HUES48 (cell line): Measurements from ENCODE around the gene AXDND1.

Experiments used
- H3K27ac ChIP-seq: one replicate; pipeline ENCODE4 v1.7.0; 2013; ENCODE audit warnings: low read depth, low read length, inconsistent platforms
- H3K27me3 ChIP-seq: 2 replicates; pipeline ENCODE4 v1.6.1; 2013; ENCODE audit warnings: mild to moderate bottlenecking, low read length; ENCODE audit not compliant: control insufficient read depth, insufficient read depth
- H3K36me3 ChIP-seq: 2 replicates; pipeline ENCODE4 v1.6.1; 2013; ENCODE audit warnings: low read length; ENCODE audit not compliant: control insufficient read depth, insufficient read depth
- H3K4me1 ChIP-seq: 2 replicates; pipeline ENCODE4 v1.6.1; 2013; ENCODE audit warnings: mild to moderate bottlenecking, low read length; ENCODE audit not compliant: control insufficient read depth, insufficient read depth
- H3K4me3 ChIP-seq: 2 replicates; pipeline ENCODE4 v1.5.1; 2013; ENCODE audit warnings: mild to moderate bottlenecking, low read depth, low read length
- H3K9ac ChIP-seq: 2 replicates; pipeline ENCODE4 v1.6.1; 2013; ENCODE audit warnings: mild to moderate bottlenecking, low read depth, low read length, moderate library complexity
- H3K9me3 ChIP-seq: 2 replicates; pipeline ENCODE4 v1.6.1; 2013; ENCODE audit warnings: low read length; ENCODE audit not compliant: control insufficient read depth, insufficient read depth

Gene AXDND1

DNA sequence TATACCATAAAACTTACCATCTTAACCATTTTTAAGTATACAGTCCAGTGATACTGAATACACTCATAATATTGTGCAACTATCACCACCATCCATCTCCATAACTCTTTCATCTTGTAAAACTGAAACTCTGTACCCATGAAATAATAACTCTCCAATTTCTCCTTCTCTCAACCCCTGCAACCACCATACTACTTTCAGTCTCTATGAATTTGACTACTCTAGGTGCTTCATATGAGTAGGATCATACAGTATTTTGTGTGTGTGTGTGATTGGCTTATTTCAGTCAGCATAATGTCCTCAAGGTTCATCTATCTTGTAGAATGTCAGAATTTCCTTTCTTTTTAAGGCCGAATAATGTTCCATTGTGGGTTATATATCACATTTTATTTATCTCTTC, 192.3 kb downstream of the AXDND1 start:
- Histone ChIP-seq H3K9ac (no peak overlapping the region), H3K4me3 (no peak overlapping the region), H3K36me3 (no peaks in the 10 kb centered on the region), H3K9me3 (no peaks in the 10 kb centered on the region), H3K27ac (no peak overlapping the region), H3K4me1 (no peaks in the 10 kb centered on the region), H3K27me3 (no peaks in the 10 kb centered on the region)

DNA sequence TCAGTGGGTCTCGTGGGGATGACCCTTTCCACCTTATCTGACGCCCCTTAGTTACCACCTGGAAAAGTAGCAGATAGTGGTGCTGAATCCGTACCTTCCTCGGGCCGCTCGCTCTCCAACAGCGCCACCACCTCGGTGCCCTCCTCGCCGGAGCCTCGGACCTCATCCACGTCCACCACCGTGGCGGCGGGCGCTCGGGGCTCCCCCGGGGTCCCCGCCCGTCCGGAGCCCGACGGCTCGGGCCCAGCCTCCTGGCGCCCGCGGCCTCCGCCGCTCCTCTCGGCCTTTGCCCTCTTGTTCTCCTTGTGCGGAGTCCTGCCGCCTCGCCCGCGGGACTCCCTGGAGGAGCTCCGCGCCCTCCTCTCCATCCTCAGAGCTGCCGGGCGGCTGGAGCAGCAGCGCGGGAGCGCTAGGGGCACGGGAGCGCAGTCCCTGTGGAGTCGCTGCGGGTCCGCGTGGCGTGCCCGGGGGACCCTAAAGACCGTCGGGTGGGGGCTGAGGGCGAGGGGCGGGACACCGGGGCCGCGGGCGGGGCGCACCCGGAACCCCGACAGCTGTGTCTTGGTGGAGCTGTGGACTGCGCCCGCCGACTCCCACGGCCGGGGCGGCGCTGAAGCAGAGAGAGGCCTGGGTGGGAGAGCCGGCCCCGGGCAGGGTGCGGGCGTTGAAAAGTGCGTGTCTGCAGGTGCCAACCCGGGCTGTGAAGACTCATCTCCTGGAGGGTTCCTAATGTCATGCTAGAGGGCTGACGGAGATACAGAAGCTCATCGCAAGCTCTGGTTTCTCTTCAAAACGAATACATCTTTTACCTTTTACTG, 209.9 kb downstream of the AXDND1 start, which contains the start of gene NPHS2:
TSS of gene NPHS2 (minus strand) at position 452 of the 818 bp plus-strand sequence. CDS start at position 368, 84 bp downstream.
- H3K27me3 ChIP-seq, result peaks cover 53% of the 10 kb centered on the region
- no peaks in the 10 kb centered on the region for H3K9me3 ChIP-seq
- no peak within 1 kb of the TSS for H3K9ac ChIP-seq
- H3K4me3 ChIP-seq, result peak within 1 kb of the TSS; percentile 40
- H3K4me1 ChIP-seq, result peaks cover 9% of the 10 kb centered on the region
- no peaks in the 10 kb centered on the region for H3K36me3 ChIP-seq
- H3K27ac ChIP-seq, result no peak within 1 kb of the TSS

DNA sequence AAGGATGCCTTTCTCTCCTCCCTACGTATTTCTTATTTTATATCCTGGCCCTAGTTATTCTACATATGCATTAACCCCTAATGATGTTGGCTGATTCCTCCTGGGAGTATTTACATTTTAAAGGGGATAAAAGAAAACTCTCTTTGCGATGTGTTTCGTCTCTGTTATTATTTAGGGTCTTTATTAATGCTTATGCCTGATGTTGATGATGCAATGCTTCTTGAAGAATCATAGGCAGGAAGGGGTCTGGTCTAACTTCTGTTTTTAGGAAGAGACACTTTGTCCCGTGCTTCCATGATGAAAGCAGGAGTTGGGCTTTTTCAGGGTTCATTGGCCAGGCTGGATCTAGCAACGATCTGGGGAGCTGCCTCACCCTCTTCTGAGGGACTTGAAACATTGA, 210.7 kb downstream of the AXDND1 start:
- Histone ChIP-seq H3K4me1 (peaks cover 9% of the 10 kb centered on the region), H3K9ac (no peak overlapping the region), H3K27me3 (peaks cover 53% of the 10 kb centered on the region), H3K9me3 (no peaks in the 10 kb centered on the region), H3K36me3 (no peaks in the 10 kb centered on the region), H3K4me3 (peak overlapping the region; percentile 40), H3K27ac (no peak overlapping the region)

DNA sequence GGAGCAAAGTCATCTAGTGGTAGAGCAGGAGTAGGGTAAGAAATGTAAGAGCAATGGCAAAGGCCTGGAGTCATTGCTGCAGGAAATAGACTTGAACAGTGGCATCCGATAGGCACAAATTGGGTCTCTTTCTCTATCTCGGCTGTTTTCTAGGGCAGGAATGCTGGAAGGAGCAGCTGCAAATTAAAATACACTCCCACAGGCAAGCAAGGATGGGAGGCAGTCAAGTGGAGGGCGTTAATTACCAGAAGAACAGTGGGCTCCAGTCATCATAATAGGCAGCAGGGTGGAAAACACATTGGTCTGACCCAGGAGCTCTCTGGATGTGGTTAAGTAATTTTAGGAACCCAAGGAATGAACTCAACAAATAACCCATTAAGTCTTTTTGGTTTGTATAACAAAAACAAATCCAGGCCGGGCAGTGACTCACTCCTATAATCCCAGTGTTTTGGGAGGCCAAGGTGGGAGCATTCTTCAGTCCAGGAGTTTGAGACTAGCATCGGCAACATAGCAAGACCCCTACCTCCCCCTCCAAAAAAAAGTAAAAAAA, 218.1 kb downstream of the AXDND1 start:
- H3K36me3 ChIP-seq, result no peaks in the 10 kb centered on the region
- no peak overlapping the region for H3K9ac ChIP-seq
- no peak overlapping the region for H3K4me3 ChIP-seq
- H3K27ac ChIP-seq, result peak overlapping the region; percentile 17
- peaks cover 20% of the 10 kb centered on the region for H3K4me1 ChIP-seq
- no peaks in the 10 kb centered on the region for H3K9me3 ChIP-seq
- H3K27me3 ChIP-seq, result peaks cover 22% of the 10 kb centered on the region

DNA sequence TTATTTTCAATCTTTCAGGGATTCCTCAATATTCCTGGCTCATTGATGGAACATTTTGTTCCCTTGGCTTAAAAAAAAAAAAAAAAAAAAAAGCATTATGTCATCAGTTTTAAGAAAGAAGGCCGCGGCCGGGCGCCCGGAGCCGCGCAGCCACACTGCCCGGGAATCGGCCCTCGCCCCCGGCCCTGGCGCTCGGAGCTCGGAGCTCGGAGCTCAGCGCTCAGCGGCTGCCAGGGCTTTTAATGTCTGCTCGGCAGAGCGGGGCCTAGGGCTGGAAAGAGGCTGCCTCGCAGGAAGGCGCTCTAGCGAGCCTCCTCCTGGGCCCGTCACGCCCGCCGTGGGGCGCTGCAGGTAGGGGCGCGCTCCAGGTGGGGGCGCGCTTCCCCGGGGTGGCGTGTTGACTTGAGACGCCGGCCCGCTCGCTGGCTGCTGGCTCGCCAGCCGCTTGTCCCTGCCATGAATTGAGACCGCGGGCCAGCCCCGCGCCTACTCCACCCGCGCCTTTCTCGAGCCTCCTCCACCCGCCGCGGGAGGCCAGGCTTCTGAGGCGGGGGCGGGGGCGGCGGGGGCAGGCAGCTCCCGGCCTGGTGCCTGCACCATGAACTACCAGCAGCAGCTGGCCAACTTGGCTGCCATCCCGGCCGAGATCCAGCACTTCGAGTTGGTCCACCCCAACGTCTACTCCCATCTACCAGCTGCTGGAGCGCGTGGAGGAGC, 220.5 kb downstream of the AXDND1 start:
- peaks cover 24% of the 10 kb centered on the region for H3K27me3 ChIP-seq
- H3K4me1 ChIP-seq, result peaks cover 20% of the 10 kb centered on the region
- peak overlapping the region; percentile 55 for H3K4me3 ChIP-seq
- H3K9me3 ChIP-seq, result no peaks in the 10 kb centered on the region
- peak overlapping the region; percentile 67; the same call in 1 of the 2 replicates for H3K9ac ChIP-seq
- H3K36me3 ChIP-seq, result no peaks in the 10 kb centered on the region
- peak overlapping the region; percentile 66 for H3K27ac ChIP-seq

DNA sequence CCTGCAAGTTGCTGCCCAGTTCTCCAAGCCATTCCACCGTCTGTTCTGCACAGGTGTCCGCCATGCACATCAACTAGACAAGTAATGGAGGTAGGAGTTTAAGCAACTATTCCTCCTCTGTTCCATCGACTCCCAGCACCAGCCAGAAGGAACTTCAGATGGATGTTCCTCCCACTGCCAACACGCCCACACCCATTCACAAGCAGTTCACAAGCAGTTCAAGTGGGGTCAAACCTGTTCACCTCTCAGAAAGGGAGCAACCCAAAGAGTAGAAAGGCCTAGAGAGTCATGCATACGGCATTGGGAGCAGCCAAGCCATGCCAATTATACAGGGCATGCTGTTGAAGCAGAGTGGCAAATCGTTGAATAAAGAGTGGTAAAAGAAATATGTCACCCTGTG, 221.6 kb downstream of the AXDND1 start:
- Histone ChIP-seq H3K36me3 (no peaks in the 10 kb centered on the region), H3K4me1 (peaks cover 20% of the 10 kb centered on the region), H3K9ac (no peak overlapping the region), H3K27me3 (peaks cover 24% of the 10 kb centered on the region), H3K4me3 (no peak overlapping the region), H3K27ac (no peak overlapping the region), H3K9me3 (no peaks in the 10 kb centered on the region)

DNA sequence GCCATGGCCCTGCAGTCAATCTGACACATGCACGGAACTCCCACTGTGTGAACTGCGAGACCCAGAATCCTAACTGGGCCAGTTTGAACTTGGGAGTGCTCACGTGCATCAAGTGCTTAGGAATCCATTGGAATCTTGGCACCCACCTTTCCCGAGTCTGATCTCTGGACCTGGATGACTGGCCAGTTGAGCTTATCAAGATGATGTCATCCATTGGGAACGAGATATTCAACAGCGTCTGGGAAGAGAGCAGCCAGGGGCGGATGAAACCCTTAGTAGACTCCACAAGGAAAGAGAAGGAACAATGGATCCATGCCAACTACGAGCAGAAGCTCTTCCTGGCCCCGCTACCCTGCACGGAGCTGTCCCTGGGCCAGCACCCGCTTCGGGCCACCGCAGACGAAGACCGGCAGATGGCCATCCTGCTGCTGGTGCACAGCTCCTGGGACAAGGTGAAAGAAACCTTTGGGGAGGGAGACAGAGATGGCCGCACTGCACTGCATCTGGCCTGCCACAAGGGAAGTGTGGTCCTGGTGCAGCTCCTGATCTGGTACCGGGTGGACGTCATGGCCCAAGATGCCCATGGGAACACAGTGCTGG, 222.8 kb downstream of the AXDND1 start:
- H3K27ac ChIP-seq, result no peak overlapping the region
- H3K9me3 ChIP-seq, result no peaks in the 10 kb centered on the region
- H3K4me3 ChIP-seq, result no peak overlapping the region
- H3K4me1 ChIP-seq, result peaks cover 15% of the 10 kb centered on the region
- H3K27me3 ChIP-seq, result peaks cover 24% of the 10 kb centered on the region
- H3K36me3 ChIP-seq, result no peaks in the 10 kb centered on the region
- H3K9ac ChIP-seq, result no peak overlapping the region

DNA sequence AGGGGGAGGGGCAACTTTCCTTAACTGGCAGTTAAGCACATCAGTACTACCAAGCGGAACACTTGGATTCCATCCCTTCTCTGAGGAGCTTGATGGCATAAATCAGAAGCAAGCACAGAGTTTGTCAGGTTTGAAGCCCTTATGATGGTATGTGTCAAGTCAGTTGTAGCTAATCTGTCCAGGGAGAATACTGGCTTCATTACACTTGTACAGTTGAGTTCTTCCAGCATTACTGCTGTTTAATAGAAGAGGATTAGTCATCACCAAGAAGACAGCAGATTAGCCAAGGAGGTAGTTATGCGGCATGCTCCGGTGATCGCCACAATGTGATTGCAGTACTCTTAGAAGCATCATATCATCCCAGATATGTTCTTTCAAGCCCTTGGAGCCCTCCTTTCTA, 223.7 kb downstream of the AXDND1 start:
- Histone ChIP-seq H3K9ac (no peak overlapping the region), H3K36me3 (no peaks in the 10 kb centered on the region), H3K4me1 (peaks cover 10% of the 10 kb centered on the region), H3K9me3 (no peaks in the 10 kb centered on the region), H3K27ac (no peak overlapping the region), H3K4me3 (no peak overlapping the region), H3K27me3 (peaks cover 24% of the 10 kb centered on the region)

DNA sequence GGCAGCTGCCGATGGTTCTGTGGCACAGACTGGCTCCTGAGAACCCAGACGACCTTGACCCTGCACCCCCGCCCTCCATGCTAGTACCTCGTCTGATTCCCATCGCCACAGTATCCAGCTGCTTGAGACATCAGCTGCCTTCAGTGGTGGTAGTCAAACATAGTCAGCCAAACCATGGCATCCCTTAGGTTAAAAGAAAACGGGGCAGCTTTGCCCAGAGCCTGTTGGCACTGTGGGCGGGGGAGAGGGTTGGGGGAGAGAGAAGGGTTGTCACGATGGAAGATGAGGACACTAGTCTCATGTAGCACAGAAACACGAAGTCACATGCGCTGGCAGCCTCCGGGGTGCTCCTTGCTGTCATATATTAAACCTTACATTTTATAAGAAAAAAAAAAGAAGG, 224.9 kb downstream of the AXDND1 start:
- Histone ChIP-seq H3K36me3 (no peaks in the 10 kb centered on the region), H3K27me3 (peaks cover 15% of the 10 kb centered on the region), H3K9ac (no peak overlapping the region), H3K9me3 (no peaks in the 10 kb centered on the region), H3K27ac (no peak overlapping the region), H3K4me1 (peaks cover 1% of the 10 kb centered on the region; the same call in 1 of the 2 replicates), H3K4me3 (no peak overlapping the region)

DNA sequence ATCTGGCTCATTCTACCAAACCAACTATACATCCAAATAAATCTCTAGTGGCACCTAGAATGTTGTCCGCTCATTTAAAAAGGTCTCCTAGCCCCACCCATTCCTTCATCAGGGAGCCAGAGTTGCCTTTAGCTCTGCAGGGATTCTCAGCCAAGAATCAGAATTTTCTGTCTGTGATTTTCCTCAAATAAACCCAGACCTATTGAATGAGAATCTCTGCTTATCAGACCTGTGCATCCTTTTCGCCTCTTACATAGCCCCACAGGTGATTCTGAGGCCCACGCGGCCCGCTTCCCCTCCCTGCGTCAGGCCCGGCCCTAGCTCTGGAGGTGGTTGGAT, 225.5 kb downstream of the AXDND1 start:
- Histone ChIP-seq H3K27me3 (peaks cover 14% of the 10 kb centered on the region), H3K9ac (no peak overlapping the region), H3K36me3 (no peaks in the 10 kb centered on the region), H3K4me1 (no peaks in the 10 kb centered on the region), H3K27ac (no peak overlapping the region), H3K9me3 (no peaks in the 10 kb centered on the region), H3K4me3 (no peak overlapping the region)
